AG10803 (cell line): ENCODE data around the gene ZEB1.
A peak's percentile ranks its signal among the peaks of the same experiment; 100 is the strongest.

Experiments
- DNase-seq: peaks from one replicate; pipeline ENCODE4 v3.0.0; 2010; ENCODE audit warnings: low read depth
- H3K4me3 ChIP-seq: 2 replicates; pipeline ENCODE4 v1.5.1; 2011; ENCODE audit warnings: mild to moderate bottlenecking, low read length, control low read depth
- TF ChIP-seq, protein P1 (sequence below): conservative IDR thresholded peaks from 2 replicates; pipeline ENCODE4 v1.5.1; 2011; ENCODE audit warnings: mild to moderate bottlenecking, low read length, control low read depth, inconsistent platforms

ZEB1 gene

DNA sequence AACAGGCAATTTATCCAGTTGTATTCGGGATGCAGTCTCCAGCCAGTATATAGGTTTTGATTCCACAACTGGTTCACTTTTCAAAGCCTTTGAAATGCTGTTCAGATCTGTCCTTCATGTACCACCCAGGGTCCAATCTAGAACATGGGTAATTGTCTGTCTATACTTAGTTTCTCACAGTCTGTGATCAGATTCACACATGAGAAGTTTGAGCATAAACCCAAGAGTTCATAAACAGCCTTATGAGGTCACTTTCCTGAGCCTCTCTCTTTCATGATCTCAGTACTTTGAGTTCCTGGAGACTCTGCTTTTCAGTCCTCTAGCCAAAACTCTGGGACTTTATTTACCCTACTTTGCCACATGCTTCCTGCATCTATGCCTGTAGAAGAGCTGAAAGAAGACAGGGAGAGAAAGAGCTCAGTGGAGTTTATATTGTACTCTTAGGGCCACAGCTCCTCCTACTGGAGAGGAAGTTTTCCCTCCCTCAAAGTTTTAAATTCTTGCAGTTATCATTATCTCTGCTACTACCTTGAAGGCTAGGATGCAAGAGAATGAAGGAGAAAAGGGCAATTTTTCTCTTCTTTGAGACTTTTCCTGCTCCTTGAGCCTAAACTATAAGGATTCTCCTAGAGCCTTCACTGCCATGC is 172.0 kb downstream of the ZEB1 start:
- DNase-seq = peak; percentile 55
- TF ChIP-seq, protein P1, sequence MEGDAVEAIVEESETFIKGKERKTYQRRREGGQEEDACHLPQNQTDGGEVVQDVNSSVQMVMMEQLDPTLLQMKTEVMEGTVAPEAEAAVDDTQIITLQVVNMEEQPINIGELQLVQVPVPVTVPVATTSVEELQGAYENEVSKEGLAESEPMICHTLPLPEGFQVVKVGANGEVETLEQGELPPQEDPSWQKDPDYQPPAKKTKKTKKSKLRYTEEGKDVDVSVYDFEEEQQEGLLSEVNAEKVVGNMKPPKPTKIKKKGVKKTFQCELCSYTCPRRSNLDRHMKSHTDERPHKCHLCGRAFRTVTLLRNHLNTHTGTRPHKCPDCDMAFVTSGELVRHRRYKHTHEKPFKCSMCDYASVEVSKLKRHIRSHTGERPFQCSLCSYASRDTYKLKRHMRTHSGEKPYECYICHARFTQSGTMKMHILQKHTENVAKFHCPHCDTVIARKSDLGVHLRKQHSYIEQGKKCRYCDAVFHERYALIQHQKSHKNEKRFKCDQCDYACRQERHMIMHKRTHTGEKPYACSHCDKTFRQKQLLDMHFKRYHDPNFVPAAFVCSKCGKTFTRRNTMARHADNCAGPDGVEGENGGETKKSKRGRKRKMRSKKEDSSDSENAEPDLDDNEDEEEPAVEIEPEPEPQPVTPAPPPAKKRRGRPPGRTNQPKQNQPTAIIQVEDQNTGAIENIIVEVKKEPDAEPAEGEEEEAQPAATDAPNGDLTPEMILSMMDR = peak; percentile 69
- no peak overlapping the region for H3K4me3 ChIP-seq

DNA sequence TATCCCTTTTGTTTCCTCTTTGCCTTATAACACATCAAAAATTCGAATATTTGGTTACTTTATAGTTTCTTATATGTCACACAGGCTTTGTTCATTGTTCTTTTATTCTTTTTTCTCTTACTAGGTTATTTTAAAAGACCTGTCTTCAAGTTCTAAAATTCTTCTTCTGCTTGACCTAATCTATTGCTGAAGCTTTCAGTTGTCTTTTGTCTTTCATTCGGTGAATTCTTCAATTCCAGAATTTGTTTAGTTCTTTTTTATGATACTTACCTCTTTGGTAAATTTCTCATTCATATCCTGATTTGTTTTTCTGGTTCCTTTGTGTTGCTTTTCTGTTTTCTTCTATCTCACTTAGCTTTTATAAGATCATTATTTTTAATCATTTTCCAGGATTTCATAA is 188.4 kb downstream of the ZEB1 start:
- no peak overlapping the region for H3K4me3 ChIP-seq
- DNase-seq = no peak
- TF ChIP-seq, protein P1 = no peak

DNA sequence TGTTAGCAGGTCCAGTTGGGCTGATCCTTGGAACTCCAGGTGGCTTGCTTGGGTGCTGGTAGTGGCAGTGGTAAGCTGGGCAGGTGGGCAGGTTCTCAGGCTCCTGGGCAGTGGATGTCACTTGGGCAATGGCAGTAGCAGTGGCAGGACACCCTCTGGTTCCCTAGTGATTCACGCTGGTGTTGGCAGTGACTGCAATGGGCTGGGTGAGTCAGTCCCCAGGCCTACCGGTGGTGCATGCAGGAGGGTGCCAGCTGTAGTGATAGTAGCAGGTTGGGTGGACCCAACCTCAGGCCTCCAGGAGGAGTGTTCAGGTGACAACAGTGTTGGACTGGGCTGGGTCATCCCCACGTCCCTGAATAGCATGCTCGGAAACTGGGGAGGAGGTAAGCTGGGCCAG is 189.2 kb downstream of the ZEB1 start:
- no peak for DNase-seq
- no peak overlapping the region for H3K4me3 ChIP-seq
- TF ChIP-seq, protein P1 = no peak

DNA sequence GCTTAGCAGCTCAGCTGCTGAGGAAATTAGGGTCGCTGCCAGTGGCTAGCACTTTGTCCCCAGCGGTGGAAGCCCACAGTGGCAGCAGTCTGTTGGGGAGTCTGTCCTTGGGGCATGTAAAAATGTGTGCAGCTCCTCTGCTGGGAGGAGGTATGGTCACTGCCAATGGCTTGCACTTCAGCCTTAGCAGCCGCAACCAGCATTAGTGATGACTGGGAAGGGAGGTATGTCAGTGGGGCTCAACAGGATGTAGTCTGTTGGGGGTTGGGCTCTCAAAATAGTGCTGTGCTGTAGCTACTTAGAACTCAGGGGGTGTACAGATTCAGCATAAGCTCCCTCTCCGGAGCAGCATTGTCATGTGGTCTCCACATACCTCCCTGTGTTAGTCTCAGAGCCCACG is 189.9 kb downstream of the ZEB1 start:
- peak; percentile 27 for DNase-seq
- TF ChIP-seq, protein P1 = no peak
- no peak overlapping the region for H3K4me3 ChIP-seq

DNA sequence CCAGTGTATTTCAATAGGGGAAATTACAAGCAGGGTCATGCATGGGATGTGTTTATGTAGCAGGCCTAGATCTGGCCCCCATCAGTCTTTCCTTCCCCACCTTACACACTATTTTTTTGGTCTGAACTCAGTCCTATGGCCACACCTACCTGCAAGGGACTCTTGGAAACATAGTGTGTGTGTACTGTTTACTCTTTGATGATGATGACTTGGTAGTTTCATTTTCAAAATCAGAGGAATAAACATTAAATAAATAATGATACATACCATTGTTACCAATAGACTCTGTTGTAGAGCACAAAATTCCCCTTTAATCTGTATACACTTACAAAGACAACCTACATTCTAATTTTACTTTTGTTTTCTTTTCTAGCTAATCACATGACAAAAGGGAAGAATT is 191.0 kb downstream of the ZEB1 start:
- no peak for DNase-seq
- TF ChIP-seq, protein P1 = no peak
- H3K4me3 ChIP-seq = no peak overlapping the region

DNA sequence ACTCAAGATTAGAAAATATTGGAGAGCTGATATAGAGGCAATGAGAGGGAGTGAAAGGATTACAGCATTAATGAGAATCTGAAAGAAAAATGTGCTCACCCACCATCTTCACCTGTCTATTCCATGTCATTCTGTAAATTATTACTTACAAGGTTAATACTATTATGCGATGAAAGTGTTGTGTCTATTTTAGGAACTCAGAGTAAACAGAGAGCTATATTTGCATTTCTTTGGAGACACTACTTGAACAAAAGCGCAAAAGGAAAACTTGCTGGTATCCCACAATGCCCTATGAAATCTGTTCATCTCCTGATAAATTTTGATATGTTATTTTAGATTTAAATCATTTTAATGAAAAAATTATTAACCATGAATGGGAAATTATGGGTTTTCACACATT is 196.1 kb downstream of the ZEB1 start:
- no peak for DNase-seq
- no peak overlapping the region for H3K4me3 ChIP-seq
- TF ChIP-seq, protein P1 = no peak

DNA sequence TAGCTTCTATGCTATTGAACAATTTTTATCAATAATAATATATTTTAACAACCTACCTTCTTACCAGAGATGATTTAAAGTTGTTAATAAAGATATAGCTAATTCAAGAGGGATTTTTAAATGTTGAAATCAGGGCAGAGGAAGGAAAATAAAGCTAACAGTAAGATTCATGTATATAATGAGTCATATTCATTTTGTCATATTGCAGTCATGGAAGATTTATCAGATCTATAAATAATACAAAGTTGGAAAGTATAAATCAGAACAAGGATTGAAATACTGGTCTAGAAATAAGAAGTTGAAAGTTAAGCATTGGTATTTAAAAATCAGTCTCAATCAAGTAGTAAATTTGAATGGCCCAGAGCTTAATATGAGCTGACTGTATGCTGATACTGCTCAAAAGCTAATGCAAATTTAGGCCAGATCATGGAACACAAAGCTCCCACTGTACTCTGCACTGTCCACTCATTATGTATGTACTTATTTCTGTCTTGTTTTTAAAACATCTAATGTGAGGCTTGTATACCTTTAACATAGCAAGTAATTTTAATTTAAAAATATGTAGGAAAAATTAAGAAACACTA is 196.9 kb downstream of the ZEB1 start:
- no peak overlapping the region for H3K4me3 ChIP-seq
- DNase-seq = no peak
- TF ChIP-seq, protein P1 = no peak
